PFSK-1 (cell line): ENCODE measurements around the gene HS6ST3.

ENCODE experiments used
- FOXP2 ChIP-seq: optimal IDR thresholded peaks from 2 replicates; pipeline ENCODE3; 2011; ENCODE audit warnings: borderline replicate concordance, control low read depth, inconsistent platforms; ENCODE audit not compliant: insufficient read depth; ENCODE audit errors: extremely low read length, extremely low read depth
- POLR2AphosphoS5 ChIP-seq: IDR thresholded peaks from 2 replicates; pipeline ENCODE4 v1.6.1; 2012; ENCODE audit warnings: low read depth, mild to moderate bottlenecking, control low read depth, low read length, moderate library complexity
- REST ChIP-seq, 2 experiments: IDR thresholded peaks; 2 replicates each; pipeline versions ENCODE4 v1.6.1 to v1.8.0; 2011 to 2012; ENCODE audit warnings: low read depth in 2 of 2, low read length in 2 of 2, control low read depth in 1 of 2, inconsistent platforms in 1 of 2, mild to moderate bottlenecking in 1 of 2, moderate library complexity in 1 of 2; ENCODE audit not compliant: insufficient read depth in 1 of 2
- SIN3A ChIP-seq: IDR thresholded peaks from 2 replicates; pipeline ENCODE4 v1.6.1; 2012; ENCODE audit warnings: mild to moderate bottlenecking, low read length, moderate library complexity, borderline replicate concordance; ENCODE audit not compliant: insufficient read depth
- TAF1 ChIP-seq: IDR thresholded peaks from 2 replicates; pipeline ENCODE4 v1.6.1; 2012; ENCODE audit warnings: low read length, control low read depth, borderline replicate concordance; ENCODE audit not compliant: insufficient read depth

The HS6ST3 gene

DNA sequence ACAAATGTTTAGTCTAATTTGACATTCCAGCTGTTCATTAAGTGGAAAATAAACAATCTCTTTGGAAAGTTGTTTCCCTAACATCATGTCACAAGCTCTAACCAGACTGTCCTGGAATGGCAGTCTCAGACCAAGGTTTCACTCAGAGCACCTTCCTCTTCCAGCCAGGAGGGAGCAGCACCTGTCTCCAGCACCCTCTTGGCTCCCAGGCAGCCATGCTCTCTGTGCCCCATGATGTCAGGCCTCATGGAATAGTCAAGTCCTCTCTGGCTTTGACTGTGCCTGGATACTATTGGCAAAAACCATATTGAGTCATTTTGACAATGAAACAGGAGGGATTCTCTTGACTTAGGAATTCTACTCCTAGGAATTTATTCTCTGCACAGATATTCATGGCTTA is 733.0 kb downstream of the HS6ST3 start:
- TF ChIP-seq POLR2AphosphoS5 = no peak
- TF ChIP-seq TAF1 = no peak
- no peak for TF ChIP-seq REST (IDR thresholded peaks at IDR 0.05; ENCODE audit: insufficient read depth in 1 of 2, low read depth in 2 of 2, low read length in 2 of 2)
- TF ChIP-seq SIN3A = no peak
- no peak for TF ChIP-seq FOXP2

GRCh38 chr13:96824140-96824539 is 734.2 kb downstream of the HS6ST3 start:
- no peak for TF ChIP-seq REST (IDR thresholded peaks at IDR 0.05; ENCODE audit: insufficient read depth in 1 of 2, low read depth in 2 of 2, low read length in 2 of 2)
- no peak for TF ChIP-seq SIN3A
- no peak for TF ChIP-seq TAF1
- TF ChIP-seq FOXP2 = no peak
- no peak for TF ChIP-seq POLR2AphosphoS5

DNA sequence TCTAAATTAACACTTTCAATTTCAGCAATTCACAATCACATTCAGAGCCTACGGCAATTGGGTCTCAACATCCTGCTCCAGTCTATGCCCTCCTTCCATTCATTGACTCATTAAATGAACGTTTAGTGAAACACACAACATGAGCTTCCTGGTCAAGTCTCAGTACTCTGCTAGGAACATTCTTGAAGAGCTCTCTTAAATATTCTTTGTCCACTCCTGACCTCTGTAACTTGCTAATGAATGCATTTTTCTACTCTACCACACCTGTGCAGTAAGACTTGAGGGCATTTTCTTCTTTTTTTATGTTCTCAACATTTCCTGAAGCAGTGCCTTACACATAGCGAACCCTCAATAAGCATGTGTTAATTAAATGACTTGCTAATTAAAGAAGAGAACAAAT is 735.7 kb downstream of the HS6ST3 start:
- no peak for TF ChIP-seq FOXP2
- TF ChIP-seq SIN3A = no peak
- TF ChIP-seq POLR2AphosphoS5 = no peak
- TF ChIP-seq REST (IDR thresholded peaks at IDR 0.05; ENCODE audit: insufficient read depth in 1 of 2, low read depth in 2 of 2, low read length in 2 of 2) = no peak
- no peak for TF ChIP-seq TAF1

DNA sequence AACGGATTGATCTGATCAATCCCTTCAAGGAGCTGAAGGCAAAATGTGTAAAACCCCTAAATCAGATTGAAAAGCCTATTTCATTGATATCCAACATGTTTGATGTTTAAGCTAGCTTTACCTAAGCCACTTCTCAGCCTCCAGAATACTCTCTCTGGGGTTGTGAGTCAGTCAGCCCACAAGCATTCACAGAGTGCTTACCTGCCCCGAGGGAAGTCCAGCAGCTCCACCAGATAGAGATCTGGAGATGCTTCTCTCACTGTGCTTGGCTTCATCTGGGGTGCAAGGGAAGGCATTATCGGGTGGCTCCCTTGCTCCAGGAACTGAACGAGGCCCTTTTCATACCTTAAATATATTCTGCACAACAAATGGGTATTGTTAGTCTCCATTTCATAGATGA is 744.7 kb downstream of the HS6ST3 start:
- TF ChIP-seq SIN3A (no peak), TAF1 (no peak), REST (IDR thresholded peaks at IDR 0.05; ENCODE audit: insufficient read depth in 1 of 2, low read depth in 2 of 2, low read length in 2 of 2) (no peak), POLR2AphosphoS5 (no peak), FOXP2 (no peak)

DNA sequence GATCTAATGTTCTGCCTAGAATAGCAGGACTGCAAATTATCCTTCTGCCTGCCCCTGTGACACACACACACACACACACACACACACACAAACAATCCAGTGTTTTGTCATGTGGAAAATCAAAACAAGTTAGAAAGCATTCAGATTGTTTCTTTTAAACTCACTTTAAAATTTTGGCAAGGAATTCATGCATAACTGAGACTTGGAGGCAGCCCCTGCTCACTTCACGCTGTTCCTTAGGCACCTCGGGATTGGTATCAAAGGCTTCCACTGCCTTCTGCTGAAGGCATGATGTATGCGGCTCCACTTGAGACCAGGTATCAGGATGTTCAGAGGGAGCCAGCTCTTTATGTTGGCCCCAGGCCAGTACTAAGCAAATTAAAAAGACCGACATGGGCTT is 745.6 kb downstream of the HS6ST3 start:
- TF ChIP-seq FOXP2 = no peak
- no peak for TF ChIP-seq TAF1
- no peak for TF ChIP-seq POLR2AphosphoS5
- no peak for TF ChIP-seq SIN3A
- TF ChIP-seq REST (IDR thresholded peaks at IDR 0.05; ENCODE audit: insufficient read depth in 1 of 2, low read depth in 2 of 2, low read length in 2 of 2) = no peak
